ENCODE measurements around the gene OSMR. TPM values are rescaled to one million over a fixed set of nuclear protein-coding genes. Genes with fewer than 3 reads are reported as not detected.

OSMR gene
- total and polyA plus RNA-seq, 2 of the 13 experiments (the other 11 are each of a cell fraction or from before 2014, with no cell fraction given), result 21.3 to 86.5 TPM

DNA sequence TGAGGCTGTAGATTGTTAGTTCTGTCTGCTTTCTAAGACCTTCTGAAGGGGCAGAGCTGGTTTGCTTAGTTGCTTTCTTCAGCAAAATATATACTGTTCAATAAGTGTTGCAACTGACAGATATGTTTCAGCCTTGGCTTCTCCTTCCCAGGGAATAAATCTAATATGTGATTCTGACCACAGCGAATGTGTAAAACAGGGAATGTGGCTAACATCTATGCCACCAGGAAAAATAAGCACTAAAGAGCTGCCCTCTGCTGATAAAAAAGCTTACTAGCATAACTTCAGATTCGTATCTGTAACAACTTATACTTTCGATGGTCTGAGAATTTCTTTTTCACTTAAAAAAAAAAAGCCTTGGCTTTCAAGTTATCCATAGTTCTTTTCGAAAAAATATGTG, 13.0 kb upstream of the OSMR start:
- Histone ChIP-seq H3K4me1 (ENCODE audit: insufficient read depth, low read length) (peaks cover 40% of the 10 kb centered on the region), H3K9ac (ENCODE audit: insufficient read depth, low read depth, low read length) (no peak overlapping the region), H3K27ac (ENCODE audit: extremely low read length, insufficient read depth, low read length) (no peak overlapping the region), H3K36me3 (replicated peaks in 1 of 2; ENCODE audit: control insufficient read depth in 1 of 2, insufficient read depth in 2 of 2, low read length in 2 of 2) (no peaks in the 10 kb centered on the region), H3K79me2 (ENCODE audit: insufficient read depth, low read length) (no peaks in the 10 kb centered on the region), H3K4me2 (ENCODE audit: low read depth, low read length) (no peak overlapping the region), H3K4me3 (replicated peaks in 1 of 3; ENCODE audit: insufficient read depth in 1 of 3, low read depth in 2 of 3, low read length in 3 of 3) (no peak overlapping the region), H4K20me1 (ENCODE audit: insufficient read depth, low read length) (no peaks in the 10 kb centered on the region; the same call in 1 of the 2 replicates), H2AFZ (ENCODE audit: low read length) (no peak overlapping the region), H3K9me3 (ENCODE audit: low read length) (no peaks in the 10 kb centered on the region), H3K27me3 (ENCODE audit: control insufficient read depth in 1 of 2, insufficient read depth in 2 of 2, low read length in 2 of 2) (no peaks in the 10 kb centered on the region)
- in situ Hi-C loops (cut with HindIII; ENCODE audit: extremely low pct_ligation_motif_present, low pct_unique_long_range_greater_than_20kb), result no loop called here
- POLR2A ChIA-PET, result no interaction called here
- intact Hi-C loops (cut with micrococcal nuclease; ENCODE audit: unreplicated experiment), result loop anchor here (2.0 kb wide), 1 partner anchor 90 kb away; no protein-coding TSS in a partner anchor
- DNase-seq (ENCODE audit: low spot score), result no peak
- 92% methylated on average over 4 of the region's 4 CpGs for WGBS (ENCODE audit: low lambda C conversion rate)
- no peak for FAIRE-seq
- ATAC-seq, result no peak
- CTCF ChIA-PET (ENCODE audit: low intra/inter-chr PET ratio, low total read pairs), result no interaction called here
- no TSS peak for BruUV-seq (replicated peaks)
- TF ChIP-seq, protein P1, sequence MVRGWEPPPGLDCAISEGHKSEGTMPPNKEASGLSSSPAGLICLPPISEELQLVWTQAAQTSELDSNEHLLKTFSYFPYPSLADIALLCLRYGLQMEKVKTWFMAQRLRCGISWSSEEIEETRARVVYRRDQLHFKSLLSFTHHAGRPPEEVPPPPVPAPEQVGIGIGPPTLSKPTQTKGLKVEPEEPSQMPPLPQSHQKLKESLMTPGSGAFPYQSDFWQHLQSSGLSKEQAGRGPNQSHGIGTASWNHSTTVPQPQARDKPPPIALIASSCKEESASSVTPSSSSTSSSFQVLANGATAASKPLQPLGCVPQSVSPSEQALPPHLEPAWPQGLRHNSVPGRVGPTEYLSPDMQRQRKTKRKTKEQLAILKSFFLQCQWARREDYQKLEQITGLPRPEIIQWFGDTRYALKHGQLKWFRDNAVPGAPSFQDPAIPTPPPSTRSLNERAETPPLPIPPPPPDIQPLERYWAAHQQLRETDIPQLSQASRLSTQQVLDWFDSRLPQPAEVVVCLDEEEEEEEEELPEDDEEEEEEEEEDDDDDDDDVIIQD (CRISPR knock-in tag; IDR thresholded peaks at IDR 0.05; ENCODE audit: low read depth), result no peak
- no peak for TF ChIP-seq ZNF558 (CRISPR knock-in tag; IDR thresholded peaks at IDR 0.05; ENCODE audit: borderline replicate concordance)
- no peak for TF ChIP-seq FOXP1 (IDR thresholded peaks at IDR 0.05)
- TF ChIP-seq FOXP1 (CRISPR knock-in tag; IDR thresholded peaks at IDR 0.05), result no peak
- TF ChIP-seq, protein P2, sequence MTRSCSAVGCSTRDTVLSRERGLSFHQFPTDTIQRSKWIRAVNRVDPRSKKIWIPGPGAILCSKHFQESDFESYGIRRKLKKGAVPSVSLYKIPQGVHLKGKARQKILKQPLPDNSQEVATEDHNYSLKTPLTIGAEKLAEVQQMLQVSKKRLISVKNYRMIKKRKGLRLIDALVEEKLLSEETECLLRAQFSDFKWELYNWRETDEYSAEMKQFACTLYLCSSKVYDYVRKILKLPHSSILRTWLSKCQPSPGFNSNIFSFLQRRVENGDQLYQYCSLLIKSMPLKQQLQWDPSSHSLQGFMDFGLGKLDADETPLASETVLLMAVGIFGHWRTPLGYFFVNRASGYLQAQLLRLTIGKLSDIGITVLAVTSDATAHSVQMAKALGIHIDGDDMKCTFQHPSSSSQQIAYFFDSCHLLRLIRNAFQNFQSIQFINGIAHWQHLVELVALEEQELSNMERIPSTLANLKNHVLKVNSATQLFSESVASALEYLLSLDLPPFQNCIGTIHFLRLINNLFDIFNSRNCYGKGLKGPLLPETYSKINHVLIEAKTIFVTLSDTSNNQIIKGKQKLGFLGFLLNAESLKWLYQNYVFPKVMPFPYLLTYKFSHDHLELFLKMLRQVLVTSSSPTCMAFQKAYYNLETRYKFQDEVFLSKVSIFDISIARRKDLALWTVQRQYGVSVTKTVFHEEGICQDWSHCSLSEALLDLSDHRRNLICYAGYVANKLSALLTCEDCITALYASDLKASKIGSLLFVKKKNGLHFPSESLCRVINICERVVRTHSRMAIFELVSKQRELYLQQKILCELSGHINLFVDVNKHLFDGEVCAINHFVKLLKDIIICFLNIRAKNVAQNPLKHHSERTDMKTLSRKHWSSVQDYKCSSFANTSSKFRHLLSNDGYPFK (CRISPR knock-in tag; IDR thresholded peaks at IDR 0.05; ENCODE audit: borderline replicate concordance), result no peak
- no peak for TF ChIP-seq XRCC5 (optimal IDR thresholded peaks at IDR 0.05; ENCODE audit: low read length)
- no peak for TF ChIP-seq ZFP1 (CRISPR knock-in tag; IDR thresholded peaks at IDR 0.05)
- no peak for TF ChIP-seq ZNF263 (CRISPR knock-in tag; IDR thresholded peaks at IDR 0.05)
- TF ChIP-seq PATZ1 (CRISPR knock-in tag; IDR thresholded peaks at IDR 0.05), result no peak
- TF ChIP-seq, protein P3, sequence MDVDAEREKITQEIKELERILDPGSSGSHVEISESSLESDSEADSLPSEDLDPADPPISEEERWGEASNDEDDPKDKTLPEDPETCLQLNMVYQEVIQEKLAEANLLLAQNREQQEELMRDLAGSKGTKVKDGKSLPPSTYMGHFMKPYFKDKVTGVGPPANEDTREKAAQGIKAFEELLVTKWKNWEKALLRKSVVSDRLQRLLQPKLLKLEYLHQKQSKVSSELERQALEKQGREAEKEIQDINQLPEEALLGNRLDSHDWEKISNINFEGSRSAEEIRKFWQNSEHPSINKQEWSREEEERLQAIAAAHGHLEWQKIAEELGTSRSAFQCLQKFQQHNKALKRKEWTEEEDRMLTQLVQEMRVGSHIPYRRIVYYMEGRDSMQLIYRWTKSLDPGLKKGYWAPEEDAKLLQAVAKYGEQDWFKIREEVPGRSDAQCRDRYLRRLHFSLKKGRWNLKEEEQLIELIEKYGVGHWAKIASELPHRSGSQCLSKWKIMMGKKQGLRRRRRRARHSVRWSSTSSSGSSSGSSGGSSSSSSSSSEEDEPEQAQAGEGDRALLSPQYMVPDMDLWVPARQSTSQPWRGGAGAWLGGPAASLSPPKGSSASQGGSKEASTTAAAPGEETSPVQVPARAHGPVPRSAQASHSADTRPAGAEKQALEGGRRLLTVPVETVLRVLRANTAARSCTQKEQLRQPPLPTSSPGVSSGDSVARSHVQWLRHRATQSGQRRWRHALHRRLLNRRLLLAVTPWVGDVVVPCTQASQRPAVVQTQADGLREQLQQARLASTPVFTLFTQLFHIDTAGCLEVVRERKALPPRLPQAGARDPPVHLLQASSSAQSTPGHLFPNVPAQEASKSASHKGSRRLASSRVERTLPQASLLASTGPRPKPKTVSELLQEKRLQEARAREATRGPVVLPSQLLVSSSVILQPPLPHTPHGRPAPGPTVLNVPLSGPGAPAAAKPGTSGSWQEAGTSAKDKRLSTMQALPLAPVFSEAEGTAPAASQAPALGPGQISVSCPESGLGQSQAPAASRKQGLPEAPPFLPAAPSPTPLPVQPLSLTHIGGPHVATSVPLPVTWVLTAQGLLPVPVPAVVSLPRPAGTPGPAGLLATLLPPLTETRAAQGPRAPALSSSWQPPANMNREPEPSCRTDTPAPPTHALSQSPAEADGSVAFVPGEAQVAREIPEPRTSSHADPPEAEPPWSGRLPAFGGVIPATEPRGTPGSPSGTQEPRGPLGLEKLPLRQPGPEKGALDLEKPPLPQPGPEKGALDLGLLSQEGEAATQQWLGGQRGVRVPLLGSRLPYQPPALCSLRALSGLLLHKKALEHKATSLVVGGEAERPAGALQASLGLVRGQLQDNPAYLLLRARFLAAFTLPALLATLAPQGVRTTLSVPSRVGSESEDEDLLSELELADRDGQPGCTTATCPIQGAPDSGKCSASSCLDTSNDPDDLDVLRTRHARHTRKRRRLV (CRISPR knock-in tag; IDR thresholded peaks at IDR 0.05), result no peak
- no peak for TF ChIP-seq ZNF746 (CRISPR knock-in tag; IDR thresholded peaks at IDR 0.05)
- TF ChIP-seq GTF3A (CRISPR knock-in tag; conservative IDR thresholded peaks at IDR 0.05), result no peak
- no peak for TF ChIP-seq IKZF1 (IDR thresholded peaks at IDR 0.05)
